ENCODE measurements around the gene ARFIP1.

The ARFIP1 gene

DNA sequence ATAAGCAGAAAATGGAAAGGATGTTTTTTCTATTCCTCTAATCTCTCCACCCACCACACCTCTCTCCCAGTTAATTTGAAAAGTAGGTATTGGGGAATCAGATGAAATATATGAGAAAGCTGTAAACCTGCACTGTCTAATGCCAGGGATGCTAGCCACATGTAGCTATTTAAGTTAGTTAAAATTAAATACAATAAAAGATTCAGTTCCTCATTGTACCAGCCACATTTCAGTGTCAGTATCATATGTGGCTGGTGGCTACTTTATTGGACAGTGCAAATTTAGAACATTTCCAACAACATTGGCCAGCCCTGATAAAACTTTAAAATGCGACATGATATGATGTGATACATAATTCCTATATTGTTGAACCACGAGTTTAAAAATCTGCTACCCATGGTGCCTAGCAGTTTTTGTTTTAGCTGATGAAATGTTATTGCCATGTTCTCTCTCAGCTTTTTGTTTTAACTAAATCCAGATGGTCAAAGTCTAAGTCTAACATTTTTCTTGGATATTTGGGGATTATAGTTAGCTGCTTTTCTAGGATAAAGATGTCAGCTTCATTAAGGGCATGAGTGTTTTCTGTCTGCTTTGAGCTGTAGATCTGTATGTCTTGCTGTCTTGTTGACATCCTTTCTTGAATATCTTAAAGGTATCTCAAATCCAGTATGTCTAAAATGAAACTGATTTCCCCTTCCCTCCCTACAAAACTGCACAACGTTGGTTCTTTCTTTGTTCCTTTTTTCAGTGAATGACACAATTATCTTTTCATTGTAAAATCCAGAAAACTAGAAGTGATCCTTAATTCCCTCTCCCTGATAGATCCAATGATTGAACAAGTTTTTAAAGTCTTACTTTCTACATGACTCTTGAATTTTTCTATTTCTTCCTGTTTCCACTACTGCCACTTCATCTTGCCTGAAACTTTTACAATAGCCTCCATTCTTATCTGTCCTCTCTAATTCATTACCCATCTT is 6.2 kb downstream of the ARFIP1 start:
- H3K27me3 ChIP-seq (ENCODE audit: insufficient read depth, low read length), result no peaks in the 10 kb centered on the region
- H3K4me3 ChIP-seq (ENCODE audit: low read depth, low read length), result peak overlapping the region; percentile 49
- H3K36me3 ChIP-seq (ENCODE audit: insufficient read depth, low read length), result no peaks in the 10 kb centered on the region
- H3K4me1 ChIP-seq (ENCODE audit: control insufficient read depth, insufficient read depth, low read length, unreplicated experiment), result peaks cover 30% of the 10 kb centered on the region
- H3K27ac ChIP-seq (ENCODE audit: low read depth, low read length), result no peak overlapping the region
- H2AFZ ChIP-seq (ENCODE audit: low read length, unreplicated experiment), result peak overlapping the region; percentile 6
- H3K79me2 ChIP-seq (ENCODE audit: control insufficient read depth, insufficient read depth, low read length, unreplicated experiment), result peaks cover 72% of the 10 kb centered on the region

DNA sequence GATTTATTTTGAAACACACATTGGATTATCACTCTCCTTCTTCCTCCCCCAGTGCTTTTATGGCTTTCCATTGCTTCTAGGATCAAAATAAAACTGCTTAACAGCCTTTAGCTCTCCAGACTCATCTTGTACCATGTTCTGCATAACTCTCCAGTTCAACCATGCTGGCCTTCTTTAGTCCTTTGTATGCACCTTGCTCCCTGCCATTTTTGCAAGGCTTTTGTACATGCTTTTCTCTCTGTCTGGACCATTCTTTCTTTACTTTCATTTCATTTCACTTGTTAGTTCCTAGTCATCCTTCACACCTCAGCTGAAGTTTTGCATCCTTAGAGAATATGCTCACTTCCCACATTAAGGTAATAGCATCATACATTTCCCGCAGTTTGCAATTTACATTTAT is 6.9 kb downstream of the ARFIP1 start:
- Histone ChIP-seq H2AFZ (ENCODE audit: low read length, unreplicated experiment) (peak overlapping the region; percentile 6), H3K79me2 (ENCODE audit: control insufficient read depth, insufficient read depth, low read length, unreplicated experiment) (peaks cover 69% of the 10 kb centered on the region), H3K4me1 (ENCODE audit: control insufficient read depth, insufficient read depth, low read length, unreplicated experiment) (peaks cover 27% of the 10 kb centered on the region), H3K27me3 (ENCODE audit: insufficient read depth, low read length) (no peaks in the 10 kb centered on the region), H3K27ac (ENCODE audit: low read depth, low read length) (no peak overlapping the region), H3K36me3 (ENCODE audit: insufficient read depth, low read length) (no peaks in the 10 kb centered on the region), H3K4me3 (ENCODE audit: low read depth, low read length) (peak overlapping the region; percentile 49)

DNA sequence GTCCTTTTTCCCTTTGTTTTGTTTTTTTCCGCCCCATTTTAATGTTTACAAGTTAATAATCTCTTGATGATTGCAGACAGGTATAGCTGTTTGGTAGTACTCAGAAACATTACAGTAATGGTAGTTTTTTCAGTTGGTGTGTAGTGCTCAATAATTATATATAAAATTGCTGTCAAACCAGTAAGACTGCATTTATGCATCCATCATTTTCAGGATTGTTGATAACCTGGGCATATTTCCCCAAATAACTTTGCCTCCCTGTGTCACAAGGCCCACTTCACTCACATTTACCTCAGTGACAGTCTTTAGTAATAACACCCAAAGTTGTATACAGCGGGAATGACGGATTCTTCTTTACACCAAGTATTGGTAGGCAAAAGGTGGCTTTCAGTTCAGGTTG is 16.1 kb downstream of the ARFIP1 start:
- no peak overlapping the region for H2AFZ ChIP-seq (ENCODE audit: low read length, unreplicated experiment)
- peaks cover 44% of the 10 kb centered on the region for H3K79me2 ChIP-seq (ENCODE audit: control insufficient read depth, insufficient read depth, low read length, unreplicated experiment)
- H3K36me3 ChIP-seq (ENCODE audit: insufficient read depth, low read length), result no peaks in the 10 kb centered on the region
- no peaks in the 10 kb centered on the region for H3K4me1 ChIP-seq (ENCODE audit: control insufficient read depth, insufficient read depth, low read length, unreplicated experiment)
- no peak overlapping the region for H3K4me3 ChIP-seq (ENCODE audit: low read depth, low read length)
- no peak overlapping the region for H3K27ac ChIP-seq (ENCODE audit: low read depth, low read length)
- H3K27me3 ChIP-seq (ENCODE audit: insufficient read depth, low read length), result no peaks in the 10 kb centered on the region

DNA sequence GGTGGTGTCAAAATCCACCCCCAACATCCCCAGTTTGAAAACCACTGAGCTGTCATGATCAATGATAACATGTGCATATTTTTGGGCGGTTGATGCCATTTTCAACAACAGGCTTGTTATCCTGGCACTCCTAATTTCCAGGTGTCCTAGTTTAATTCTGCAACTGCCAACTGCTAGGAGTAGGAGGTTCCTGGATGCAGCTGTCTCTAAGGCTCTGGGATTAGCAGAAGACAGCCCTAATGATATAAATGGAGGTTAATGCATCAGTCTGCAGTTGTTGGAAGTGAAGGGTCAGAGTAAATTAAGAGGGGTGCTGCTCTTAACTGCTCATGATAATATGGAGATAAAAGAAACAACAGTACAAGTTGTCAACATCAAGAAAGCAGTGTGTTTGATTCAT is 23.8 kb downstream of the ARFIP1 start:
- no peak overlapping the region for H3K4me3 ChIP-seq (ENCODE audit: low read depth, low read length)
- no peaks in the 10 kb centered on the region for H3K27me3 ChIP-seq (ENCODE audit: insufficient read depth, low read length)
- peaks cover 34% of the 10 kb centered on the region for H3K79me2 ChIP-seq (ENCODE audit: control insufficient read depth, insufficient read depth, low read length, unreplicated experiment)
- H3K27ac ChIP-seq (ENCODE audit: low read depth, low read length), result no peak overlapping the region
- H3K4me1 ChIP-seq (ENCODE audit: control insufficient read depth, insufficient read depth, low read length, unreplicated experiment), result peaks cover 7% of the 10 kb centered on the region
- no peak overlapping the region for H2AFZ ChIP-seq (ENCODE audit: low read length, unreplicated experiment)
- no peaks in the 10 kb centered on the region for H3K36me3 ChIP-seq (ENCODE audit: insufficient read depth, low read length)

DNA sequence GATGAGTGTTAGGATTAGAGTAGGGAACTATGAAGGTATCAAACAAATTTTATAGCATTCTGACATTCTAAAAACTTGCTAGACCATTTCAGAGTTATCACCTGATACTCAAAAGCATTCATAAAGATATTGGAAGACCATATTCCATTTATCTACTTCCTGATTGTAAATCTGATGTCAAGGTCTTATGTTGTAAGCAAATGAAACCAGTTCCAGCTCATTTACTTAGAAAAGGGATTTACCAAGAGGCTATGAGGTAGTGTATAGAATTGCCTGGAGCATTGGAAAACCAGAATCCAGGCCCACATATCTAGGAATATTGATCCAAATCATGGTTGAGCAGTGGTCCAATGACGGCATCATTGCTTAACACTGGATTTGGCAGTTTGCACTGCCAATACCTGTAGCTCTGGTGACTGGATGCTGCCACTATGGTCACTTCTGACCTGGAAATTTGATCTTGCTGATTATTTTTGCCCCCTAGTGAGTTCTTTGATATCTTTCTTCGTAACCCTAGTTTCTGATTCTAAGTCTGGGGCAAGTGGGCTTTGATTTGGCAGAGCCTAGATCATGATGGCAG is 25.4 kb downstream of the ARFIP1 start:
- Histone ChIP-seq H3K4me3 (ENCODE audit: low read depth, low read length) (no peak overlapping the region), H2AFZ (ENCODE audit: low read length, unreplicated experiment) (no peak overlapping the region), H3K27ac (ENCODE audit: low read depth, low read length) (no peak overlapping the region), H3K79me2 (ENCODE audit: control insufficient read depth, insufficient read depth, low read length, unreplicated experiment) (peaks cover 32% of the 10 kb centered on the region), H3K4me1 (ENCODE audit: control insufficient read depth, insufficient read depth, low read length, unreplicated experiment) (peaks cover 7% of the 10 kb centered on the region), H3K27me3 (ENCODE audit: insufficient read depth, low read length) (no peaks in the 10 kb centered on the region), H3K36me3 (ENCODE audit: insufficient read depth, low read length) (no peaks in the 10 kb centered on the region)

DNA sequence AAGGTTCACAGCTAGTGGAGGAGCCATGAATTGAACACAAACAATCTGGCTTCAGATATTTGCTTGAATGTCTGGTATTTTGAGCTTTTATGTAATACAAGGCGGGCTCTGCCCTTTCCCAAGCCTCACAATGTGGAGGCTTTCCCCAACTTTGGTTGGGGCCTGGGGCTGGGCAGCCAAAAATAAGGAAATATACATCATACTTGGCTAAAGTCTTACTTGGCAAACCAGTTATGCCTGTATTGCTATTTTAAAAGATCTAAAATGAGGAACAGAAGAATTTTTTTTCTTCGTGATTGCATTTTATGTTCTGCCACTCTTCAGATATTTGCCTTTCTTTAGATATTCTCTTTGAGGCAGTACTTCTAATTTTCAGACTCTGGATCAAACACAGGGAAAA is 26.1 kb downstream of the ARFIP1 start:
- Histone ChIP-seq H3K4me3 (ENCODE audit: low read depth, low read length) (no peak overlapping the region), H3K36me3 (ENCODE audit: insufficient read depth, low read length) (no peaks in the 10 kb centered on the region), H2AFZ (ENCODE audit: low read length, unreplicated experiment) (no peak overlapping the region), H3K4me1 (ENCODE audit: control insufficient read depth, insufficient read depth, low read length, unreplicated experiment) (peaks cover 7% of the 10 kb centered on the region), H3K79me2 (ENCODE audit: control insufficient read depth, insufficient read depth, low read length, unreplicated experiment) (peaks cover 32% of the 10 kb centered on the region), H3K27me3 (ENCODE audit: insufficient read depth, low read length) (no peaks in the 10 kb centered on the region), H3K27ac (ENCODE audit: low read depth, low read length) (no peak overlapping the region)

DNA sequence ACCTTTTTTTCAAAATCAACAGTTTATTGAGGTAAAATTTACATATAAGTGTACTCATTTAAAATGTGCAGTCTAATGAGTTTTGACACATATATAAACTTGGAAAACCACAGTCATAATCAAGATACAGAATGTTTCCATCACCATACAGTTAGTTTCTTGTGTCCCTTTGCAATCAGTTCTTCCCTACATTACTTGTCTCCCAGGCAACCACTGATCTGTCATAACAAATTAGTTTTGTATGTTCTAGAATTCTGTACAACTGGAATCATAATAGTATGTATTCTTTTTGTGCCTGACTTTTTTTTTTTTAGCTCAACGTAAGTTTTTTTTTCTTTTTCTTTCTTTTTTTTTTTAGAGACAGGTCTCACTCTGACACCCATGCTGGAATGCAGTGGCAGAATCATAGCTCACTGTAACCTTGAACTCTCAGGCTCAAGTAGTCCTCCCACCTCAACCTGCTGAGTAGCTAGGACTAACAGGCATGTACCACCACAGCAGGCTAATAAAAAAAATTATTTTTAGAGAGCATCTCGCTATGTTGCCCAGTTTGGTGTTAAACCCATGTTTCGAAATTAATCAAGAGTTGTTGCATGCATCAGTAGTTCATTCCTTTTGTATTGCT is 26.9 kb downstream of the ARFIP1 start:
- no peak overlapping the region for H3K27ac ChIP-seq (ENCODE audit: low read depth, low read length)
- H3K4me1 ChIP-seq (ENCODE audit: control insufficient read depth, insufficient read depth, low read length, unreplicated experiment), result peaks cover 7% of the 10 kb centered on the region
- no peak overlapping the region for H2AFZ ChIP-seq (ENCODE audit: low read length, unreplicated experiment)
- 0 out of 2 replicates have a peak, but pooled peaks cover 3% of the 10 kb centered on the region for H3K36me3 ChIP-seq (ENCODE audit: insufficient read depth, low read length)
- no peaks in the 10 kb centered on the region for H3K27me3 ChIP-seq (ENCODE audit: insufficient read depth, low read length)
- peaks cover 37% of the 10 kb centered on the region for H3K79me2 ChIP-seq (ENCODE audit: control insufficient read depth, insufficient read depth, low read length, unreplicated experiment)
- H3K4me3 ChIP-seq (ENCODE audit: low read depth, low read length), result no peak overlapping the region

DNA sequence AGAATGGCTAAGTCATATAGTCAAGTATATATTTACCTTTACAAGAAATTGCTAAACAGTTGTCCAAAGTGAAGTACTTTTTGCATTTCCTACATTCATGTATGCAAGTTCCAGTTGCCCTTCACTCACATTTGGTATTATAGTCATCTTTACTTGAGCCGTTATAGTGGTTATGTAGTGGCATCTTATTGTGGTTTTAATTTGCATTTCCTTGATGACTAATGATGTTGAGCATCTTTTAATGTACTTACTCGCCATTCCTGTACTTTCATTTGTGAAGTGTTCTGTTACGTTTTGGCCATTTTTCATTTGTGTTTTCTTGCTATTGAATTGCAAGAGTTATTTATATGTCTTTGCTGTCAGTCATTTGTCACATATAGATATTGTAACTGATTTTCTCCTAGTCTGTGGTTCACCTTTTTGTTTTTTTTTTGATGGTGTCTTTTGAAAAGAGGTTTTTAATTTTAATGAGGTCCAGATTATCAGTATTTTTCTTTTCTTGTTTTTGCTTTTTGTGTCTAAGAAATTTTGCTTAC is 27.6 kb downstream of the ARFIP1 start:
- peaks cover 4% of the 10 kb centered on the region; the same call in 1 of the 2 replicates for H3K36me3 ChIP-seq (ENCODE audit: insufficient read depth, low read length)
- no peak overlapping the region for H3K27ac ChIP-seq (ENCODE audit: low read depth, low read length)
- H3K27me3 ChIP-seq (ENCODE audit: insufficient read depth, low read length), result no peaks in the 10 kb centered on the region
- peaks cover 7% of the 10 kb centered on the region for H3K4me1 ChIP-seq (ENCODE audit: control insufficient read depth, insufficient read depth, low read length, unreplicated experiment)
- peaks cover 35% of the 10 kb centered on the region for H3K79me2 ChIP-seq (ENCODE audit: control insufficient read depth, insufficient read depth, low read length, unreplicated experiment)
- H3K4me3 ChIP-seq (ENCODE audit: low read depth, low read length), result no peak overlapping the region
- no peak overlapping the region for H2AFZ ChIP-seq (ENCODE audit: low read length, unreplicated experiment)

DNA sequence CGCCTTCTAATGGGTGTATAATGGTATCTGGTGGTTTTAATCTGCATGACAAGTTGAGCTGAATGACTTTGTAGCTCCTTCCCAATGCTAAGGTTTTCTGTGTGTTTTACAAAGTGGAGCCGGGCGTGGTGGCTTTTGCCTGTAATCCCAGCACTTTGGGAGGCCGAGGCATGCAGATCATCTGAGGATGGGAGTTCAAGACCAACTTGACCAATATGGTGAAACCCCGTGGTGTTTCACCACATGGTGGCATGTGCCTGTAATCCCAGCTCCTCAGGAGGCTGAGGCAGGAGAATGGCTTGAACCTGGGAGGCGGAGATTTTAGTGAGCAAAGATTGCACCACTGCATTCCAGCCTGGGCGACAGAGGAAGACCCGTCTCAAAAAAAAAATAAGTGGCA is 28.9 kb downstream of the ARFIP1 start:
- H3K27me3 ChIP-seq (ENCODE audit: insufficient read depth, low read length), result no peaks in the 10 kb centered on the region
- H3K79me2 ChIP-seq (ENCODE audit: control insufficient read depth, insufficient read depth, low read length, unreplicated experiment), result peaks cover 22% of the 10 kb centered on the region
- H3K4me3 ChIP-seq (ENCODE audit: low read depth, low read length), result no peak overlapping the region
- no peak overlapping the region for H2AFZ ChIP-seq (ENCODE audit: low read length, unreplicated experiment)
- H3K4me1 ChIP-seq (ENCODE audit: control insufficient read depth, insufficient read depth, low read length, unreplicated experiment), result peaks cover 7% of the 10 kb centered on the region
- H3K36me3 ChIP-seq (ENCODE audit: insufficient read depth, low read length), result peaks cover 10% of the 10 kb centered on the region; the same call in 1 of the 2 replicates
- no peak overlapping the region for H3K27ac ChIP-seq (ENCODE audit: low read depth, low read length)

DNA sequence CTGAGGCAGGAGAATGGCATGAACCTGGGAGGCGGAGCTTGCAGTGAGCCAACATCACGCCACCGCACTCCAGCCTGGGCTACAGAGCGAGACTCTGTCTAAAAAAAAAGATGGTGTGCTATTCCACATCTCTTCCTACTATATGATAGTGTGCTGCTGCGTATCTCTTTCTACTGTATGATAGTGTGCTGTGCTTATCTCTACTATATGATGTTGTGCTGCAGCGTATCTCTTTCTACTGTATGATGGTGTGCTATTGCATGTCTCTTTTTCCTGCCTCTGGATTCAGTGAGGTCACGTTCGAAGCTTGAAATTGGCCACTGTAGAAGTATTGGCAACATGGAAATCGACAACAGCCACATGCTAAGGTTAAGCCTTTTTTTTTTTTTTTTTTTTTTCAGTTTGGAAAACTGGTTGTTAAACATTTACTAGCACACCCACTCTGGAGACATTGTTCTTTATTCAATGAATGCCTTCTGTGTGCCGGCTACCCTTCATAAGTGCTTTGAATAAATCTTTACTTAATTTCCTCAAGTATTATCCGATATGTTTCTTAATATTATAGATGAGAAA is 31.0 kb downstream of the ARFIP1 start:
- H3K4me1 ChIP-seq (ENCODE audit: control insufficient read depth, insufficient read depth, low read length, unreplicated experiment), result peaks cover 7% of the 10 kb centered on the region

More for the DNA sequence above, 31.0 kb downstream of the ARFIP1 start:
- peaks cover 10% of the 10 kb centered on the region; the same call in 1 of the 2 replicates for H3K36me3 ChIP-seq (ENCODE audit: insufficient read depth, low read length)
- H3K27ac ChIP-seq (ENCODE audit: low read depth, low read length), result no peak overlapping the region
- H3K4me3 ChIP-seq (ENCODE audit: low read depth, low read length), result no peak overlapping the region
- H3K79me2 ChIP-seq (ENCODE audit: control insufficient read depth, insufficient read depth, low read length, unreplicated experiment), result peaks cover 19% of the 10 kb centered on the region
- no peak overlapping the region for H2AFZ ChIP-seq (ENCODE audit: low read length, unreplicated experiment)
- H3K27me3 ChIP-seq (ENCODE audit: insufficient read depth, low read length), result no peaks in the 10 kb centered on the region

All from ACC112 (cell line).